Measurements from ENCODE around the gene NMRAL1. TPM values are rescaled to one million over a fixed set of nuclear protein-coding genes. Genes with fewer than 3 reads are reported as not detected.

The NMRAL1 gene
- total and polyA plus RNA-seq, 4 donors: 23.5 to 69.1 (median 28.6) TPM

DNA sequence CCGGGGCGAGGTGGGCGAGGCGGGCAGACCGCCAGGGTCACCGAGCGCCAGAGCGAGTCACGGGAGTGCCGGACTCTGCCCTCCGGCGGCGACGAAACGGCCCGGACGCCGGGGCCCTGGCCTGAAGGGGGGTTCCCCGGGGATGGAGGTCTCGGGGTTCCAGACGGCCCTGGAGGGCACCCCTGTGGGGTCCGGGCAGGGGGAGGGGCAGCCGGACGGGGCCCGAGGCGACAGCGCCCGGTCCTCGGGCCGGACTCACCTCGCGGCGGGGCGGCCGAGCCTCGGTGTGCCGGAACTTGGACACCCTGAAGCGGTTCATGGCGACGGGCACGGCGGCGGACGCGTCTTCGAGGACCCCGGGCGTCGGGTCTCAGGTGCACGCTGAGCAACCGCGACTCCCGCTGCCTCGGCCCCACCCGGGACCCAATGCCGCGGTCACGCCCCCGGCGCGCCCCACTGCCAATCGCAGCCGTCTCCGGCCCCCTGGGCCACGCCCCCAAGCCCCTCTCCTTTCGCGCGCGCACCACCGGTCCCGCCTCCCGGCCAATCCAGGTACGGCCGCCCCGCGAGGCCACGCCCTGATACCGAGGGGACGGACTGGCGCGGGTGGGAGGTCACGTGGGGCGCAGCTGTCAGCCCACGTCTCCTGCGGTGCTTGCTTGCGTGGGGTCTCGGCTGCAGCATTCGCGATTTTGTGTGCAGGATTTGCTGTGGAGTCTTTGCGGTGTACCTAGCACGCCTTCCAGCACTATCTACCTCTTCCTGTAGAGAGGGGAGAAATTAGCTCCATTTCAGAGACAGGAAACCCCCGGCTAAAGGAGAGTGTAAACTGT is 58.0 kb downstream of the NMRAL1 start, which contains the start of gene CORO7:
CORO7 (minus strand) TSS at position 397 of the 833 bp plus-strand sequence; CDS start at position 319, 78 bp downstream.
- ATAC-seq (ENCODE audit: low FRiP score) (peak; percentile 95), DNase-seq (peak; percentile 98 to 99)
- H3K27ac ChIP-seq (ENCODE audit: low read depth in 1 of 2, low read length in 2 of 2): no peak within 1 kb of the TSS
- intact Hi-C loops (cut with DNase I): no loop called here
- no peaks in the 10 kb centered on the region for H3K9me3 ChIP-seq (ENCODE audit: control insufficient read depth, low read length)
- 0 to 1% methylated on average over 53 to 92 of the region's 92 CpGs for WGBS, 2 donors
- H3K36me3 ChIP-seq (ENCODE audit: control insufficient read depth in 1 of 2, insufficient read depth in 2 of 2, low read length in 1 of 2): peaks cover 0 to 1% of the 10 kb centered on the region in 2 donors
- no peaks in the 10 kb centered on the region for H3K27me3 ChIP-seq (ENCODE audit: control insufficient read depth in 1 of 2, insufficient read depth in 2 of 2, low read length in 1 of 2)
- peak within 1 kb of the TSS; percentile 69 to 76 for H3K4me3 ChIP-seq (ENCODE audit: low read length in 2 of 2)
- no peaks in the 10 kb centered on the region for H3K4me1 ChIP-seq (ENCODE audit: control insufficient read depth in 1 of 2, insufficient read depth in 2 of 2, low read length in 2 of 2)

DNA sequence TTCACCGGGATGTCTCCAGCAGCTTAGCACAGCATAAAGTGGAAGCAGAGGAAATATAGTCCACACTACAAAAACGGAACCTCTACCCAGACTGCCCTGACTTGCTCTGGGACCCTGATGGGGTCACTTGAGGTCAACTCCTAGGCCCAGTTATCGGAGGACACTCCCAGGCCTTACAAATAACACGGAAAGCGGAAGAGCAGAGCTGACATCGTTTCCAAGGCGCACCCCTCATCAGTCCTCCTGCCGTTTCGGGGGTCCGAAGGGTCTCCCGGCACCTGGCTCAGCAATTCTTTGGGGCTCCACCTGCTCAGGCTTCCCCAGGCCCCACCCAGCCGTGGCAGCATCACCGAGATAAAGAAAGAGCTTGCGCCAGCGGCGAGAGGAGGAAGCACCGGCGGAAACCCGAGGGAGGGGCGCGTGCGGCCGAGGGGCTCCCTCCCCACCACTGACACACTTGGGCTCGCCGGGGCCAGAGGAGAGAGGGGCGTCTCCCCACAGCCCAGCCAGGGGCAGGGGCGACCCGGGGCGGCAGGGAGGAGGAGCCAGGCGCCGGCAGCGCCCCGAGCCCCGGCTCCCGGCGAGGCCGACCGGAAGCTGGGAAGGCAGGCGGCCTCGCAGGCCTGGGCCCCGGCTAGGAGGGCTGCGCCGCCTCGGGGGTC is 58.8 kb downstream of the NMRAL1 start:
- no peaks in the 10 kb centered on the region for H3K27me3 ChIP-seq (ENCODE audit: control insufficient read depth in 1 of 2, insufficient read depth in 2 of 2, low read length in 1 of 2)
- ATAC-seq (ENCODE audit: low FRiP score): peak; percentile 39
- WGBS, 2 donors: 1 to 2% methylated on average over 37 to 44 of the region's 44 CpGs
- intact Hi-C loops (cut with DNase I): no loop called here
- peak; percentile 78 to 85 for DNase-seq
- H3K27ac ChIP-seq (ENCODE audit: low read depth in 1 of 2, low read length in 2 of 2): no peak overlapping the region
- peak overlapping the region; percentile 69 to 76 for H3K4me3 ChIP-seq (ENCODE audit: low read length in 2 of 2)
- H3K4me1 ChIP-seq (ENCODE audit: control insufficient read depth in 1 of 2, insufficient read depth in 2 of 2, low read length in 2 of 2): no peaks in the 10 kb centered on the region
- peaks cover 0 to 1% of the 10 kb centered on the region in 2 donors for H3K36me3 ChIP-seq (ENCODE audit: control insufficient read depth in 1 of 2, insufficient read depth in 2 of 2, low read length in 1 of 2)
- no peaks in the 10 kb centered on the region for H3K9me3 ChIP-seq (ENCODE audit: control insufficient read depth, low read length)

DNA sequence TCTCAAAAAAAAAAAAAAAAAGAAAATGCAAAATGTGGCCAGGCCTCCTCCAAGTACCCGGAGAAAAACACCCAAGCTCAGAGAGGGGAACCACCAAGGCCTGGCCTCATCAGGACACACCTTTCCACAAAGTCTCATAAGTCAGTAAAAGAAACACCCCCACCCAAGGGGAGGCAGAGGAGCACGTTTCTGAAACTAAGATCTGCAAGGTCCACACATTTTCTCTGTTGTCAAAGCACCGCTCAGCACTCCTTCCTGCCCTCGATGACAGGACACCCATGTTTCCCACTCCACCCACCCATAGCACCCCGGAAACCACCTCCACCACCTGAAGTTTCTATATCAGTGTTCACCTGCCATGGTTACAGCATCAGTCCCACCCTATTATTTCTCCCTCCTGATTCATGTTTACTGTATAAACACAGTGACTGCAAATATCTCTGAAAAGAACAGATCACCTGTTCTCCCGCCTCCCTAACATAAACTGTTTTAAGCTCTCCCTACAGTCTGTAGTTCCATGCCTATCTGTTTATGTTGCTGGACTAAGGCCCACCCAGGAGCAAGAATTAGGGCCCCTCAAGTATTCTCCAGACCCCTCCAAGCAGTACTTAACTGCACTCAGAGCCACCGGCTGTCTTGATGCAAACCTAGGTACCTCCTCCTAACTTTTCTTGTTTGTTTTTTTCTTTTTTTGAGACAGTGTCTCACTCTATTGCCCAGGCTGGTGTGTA is 60.1 kb downstream of the NMRAL1 start:
- no peak overlapping the region for H3K27ac ChIP-seq (ENCODE audit: low read depth in 1 of 2, low read length in 2 of 2)
- 87 to 94% methylated on average over 7 of the region's 7 CpGs for WGBS, 2 donors
- DNase-seq (no peak), ATAC-seq (ENCODE audit: low FRiP score) (no peak)
- intact Hi-C loops (cut with DNase I): no loop called here
- H3K9me3 ChIP-seq (ENCODE audit: control insufficient read depth, low read length): no peaks in the 10 kb centered on the region
- no peaks in the 10 kb centered on the region for H3K4me1 ChIP-seq (ENCODE audit: control insufficient read depth in 1 of 2, insufficient read depth in 2 of 2, low read length in 2 of 2)
- H3K27me3 ChIP-seq (ENCODE audit: control insufficient read depth in 1 of 2, insufficient read depth in 2 of 2, low read length in 1 of 2): no peaks in the 10 kb centered on the region
- peaks cover 0 to 1% of the 10 kb centered on the region in 2 donors for H3K36me3 ChIP-seq (ENCODE audit: control insufficient read depth in 1 of 2, insufficient read depth in 2 of 2, low read length in 1 of 2)
- no peak overlapping the region for H3K4me3 ChIP-seq (ENCODE audit: low read length in 2 of 2)

DNA sequence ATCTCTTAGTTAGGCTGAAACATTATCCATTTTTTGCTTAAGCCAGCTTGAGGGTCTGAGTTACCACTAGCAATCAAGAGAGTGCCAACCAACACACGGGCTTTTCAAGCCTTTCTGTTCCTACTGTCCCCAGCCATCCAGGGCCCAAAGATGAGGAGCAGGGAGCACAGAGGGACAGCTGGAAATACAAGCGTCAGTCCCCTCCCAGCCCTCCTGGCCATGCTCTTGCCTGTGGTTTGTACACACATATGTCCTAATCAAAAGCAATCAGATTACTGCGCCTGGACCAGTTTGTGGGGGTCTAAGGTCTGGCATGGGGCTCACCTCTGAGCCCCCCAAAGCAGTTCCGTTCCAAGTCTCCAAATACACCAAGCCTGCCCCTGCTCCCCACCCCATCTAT is 61.6 kb downstream of the NMRAL1 start:
- Histone ChIP-seq H3K9me3 (ENCODE audit: control insufficient read depth, low read length) (no peaks in the 10 kb centered on the region), H3K4me3 (ENCODE audit: low read length in 2 of 2) (no peak overlapping the region), H3K27me3 (ENCODE audit: control insufficient read depth in 1 of 2, insufficient read depth in 2 of 2, low read length in 1 of 2) (no peaks in the 10 kb centered on the region), H3K4me1 (ENCODE audit: control insufficient read depth in 1 of 2, insufficient read depth in 2 of 2, low read length in 2 of 2) (no peaks in the 10 kb centered on the region), H3K27ac (ENCODE audit: low read depth in 1 of 2, low read length in 2 of 2) (no peak overlapping the region), H3K36me3 (ENCODE audit: control insufficient read depth in 1 of 2, insufficient read depth in 2 of 2, low read length in 1 of 2) (peaks cover 0 to 1% of the 10 kb centered on the region in 2 donors)
- ATAC-seq (ENCODE audit: low FRiP score) (no peak), DNase-seq (peak in 1 of 2 donors; percentile 9)
- intact Hi-C loops (cut with DNase I): no loop called here
- 94% methylated on average over 4 of the region's 4 CpGs for WGBS, 2 donors

DNA sequence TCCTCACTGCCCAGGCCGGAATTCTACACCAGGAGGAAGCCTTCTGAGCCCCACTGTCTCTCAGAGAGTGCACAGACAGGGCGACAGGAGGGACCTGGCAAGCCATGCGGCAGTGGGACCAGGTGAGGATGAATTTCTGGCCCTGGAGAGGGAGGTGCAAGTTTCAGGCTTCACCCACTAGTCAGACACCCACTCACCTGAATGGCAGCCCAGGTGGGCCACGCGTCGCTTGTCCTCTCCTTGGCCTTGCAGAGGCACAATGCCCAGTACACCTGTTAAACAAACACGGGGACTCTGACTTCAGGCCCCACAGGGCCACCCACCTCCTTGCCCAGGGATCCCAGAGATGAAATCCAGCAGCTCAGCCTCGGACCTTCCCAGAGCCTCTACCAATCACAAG is 62.3 kb downstream of the NMRAL1 start:
- Histone ChIP-seq H3K4me3 (ENCODE audit: low read length in 2 of 2) (no peak overlapping the region), H3K4me1 (ENCODE audit: control insufficient read depth in 1 of 2, insufficient read depth in 2 of 2, low read length in 2 of 2) (no peaks in the 10 kb centered on the region), H3K27me3 (ENCODE audit: control insufficient read depth in 1 of 2, insufficient read depth in 2 of 2, low read length in 1 of 2) (no peaks in the 10 kb centered on the region), H3K27ac (ENCODE audit: low read depth in 1 of 2, low read length in 2 of 2) (no peak overlapping the region), H3K36me3 (ENCODE audit: control insufficient read depth in 1 of 2, insufficient read depth in 2 of 2, low read length in 1 of 2) (peaks cover 0 to 1% of the 10 kb centered on the region in 2 donors), H3K9me3 (ENCODE audit: control insufficient read depth, low read length) (no peaks in the 10 kb centered on the region)
- ATAC-seq (ENCODE audit: low FRiP score) (no peak), DNase-seq (peak in 1 of 2 donors; percentile 23)
- WGBS, 2 donors: 95 to 97% methylated on average over 8 of the region's 8 CpGs
- intact Hi-C loops (cut with DNase I): no loop called here

Other genes with a start within 250 kb of the NMRAL1 start
- gene SRL, start 232.5 kb downstream of the NMRAL1 start, total RNA-seq: 1 to 10 TPM; 2.3 to 3.2 TPM
- under 1 TPM; 0.31 to 0.75 TPM for gene SRL, start 232.5 kb downstream of the NMRAL1 start, polyA plus RNA-seq
- gene TFAP4, start 201.6 kb downstream of the NMRAL1 start, total RNA-seq: 1 to 10 TPM; 3.8 to 8.0 TPM
- gene TFAP4, start 201.6 kb downstream of the NMRAL1 start, polyA plus RNA-seq: 1 to 10 TPM; 1.0 to 2.9 TPM
- gene GLIS2, start 158.6 kb downstream of the NMRAL1 start, total RNA-seq: 10 to 100 TPM; 37.3 to 72.6 TPM
- 10 to 100 TPM; 12.3 to 21.3 TPM for gene GLIS2, start 158.6 kb downstream of the NMRAL1 start, polyA plus RNA-seq
- 10 to 100 TPM; 23.6 to 25.5 TPM for gene PAM16, start 123.3 kb downstream of the NMRAL1 start, total RNA-seq
- gene PAM16, start 123.3 kb downstream of the NMRAL1 start, polyA plus RNA-seq: 10 to 100 TPM; 41.7 to 65.2 TPM
- 100 to 1,000 TPM in 1 of 2 donors, 10 to 100 TPM in 1; 67.0 to 120 TPM for gene VASN, start 102.8 kb downstream of the NMRAL1 start, total RNA-seq
- 10 to 100 TPM; 21.7 to 51.3 TPM for gene VASN, start 102.8 kb downstream of the NMRAL1 start, polyA plus RNA-seq
- 10 to 100 TPM; 42.6 to 60.1 TPM for gene CORO7, start 58.0 kb downstream of the NMRAL1 start, total RNA-seq
- 10 to 100 TPM; 15.3 to 38.8 TPM for gene CORO7, start 58.0 kb downstream of the NMRAL1 start, polyA plus RNA-seq
- 10 to 100 TPM; 22.7 to 26.6 TPM for gene DNAJA3, start 48.8 kb downstream of the NMRAL1 start, total RNA-seq
- gene DNAJA3, start 48.8 kb downstream of the NMRAL1 start, polyA plus RNA-seq: 10 to 100 TPM; 16.0 to 19.1 TPM
- gene HMOX2, start 1.8 kb upstream of the NMRAL1 start, total RNA-seq: 10 to 100 TPM; 25.1 to 28.6 TPM
- gene HMOX2, start 1.8 kb upstream of the NMRAL1 start, polyA plus RNA-seq: 10 to 100 TPM; 24.3 to 33.6 TPM
- 10 to 100 TPM; 23.6 to 34.7 TPM for gene CDIP1, start 64.1 kb upstream of the NMRAL1 start, total RNA-seq
- 10 to 100 TPM; 12.5 to 18.4 TPM for gene CDIP1, start 64.1 kb upstream of the NMRAL1 start, polyA plus RNA-seq
- gene C16orf96, start 81.7 kb upstream of the NMRAL1 start, total RNA-seq: under 1 TPM; 0.13 to 0.24 TPM
- gene C16orf96, start 81.7 kb upstream of the NMRAL1 start, polyA plus RNA-seq: not detected
- gene UBALD1, start 140.3 kb upstream of the NMRAL1 start, total RNA-seq: 10 to 100 TPM; 20.4 to 21.2 TPM
- 10 to 100 TPM; 11.1 to 32.3 TPM for gene UBALD1, start 140.3 kb upstream of the NMRAL1 start, polyA plus RNA-seq
- gene MGRN1, start 150.2 kb upstream of the NMRAL1 start, total RNA-seq: 10 to 100 TPM; 64.3 to 77.7 TPM
- gene MGRN1, start 150.2 kb upstream of the NMRAL1 start, polyA plus RNA-seq: 10 to 100 TPM; 15.4 to 21.5 TPM
- gene NUDT16L1, start 218.9 kb upstream of the NMRAL1 start, total RNA-seq: 10 to 100 TPM; 11.1 to 16.2 TPM
- gene NUDT16L1, start 218.9 kb upstream of the NMRAL1 start, polyA plus RNA-seq: 10 to 100 TPM; 25.2 to 28.3 TPM